ENCODE results near the gene HS2ST1. TPM values are rescaled to one million over a fixed set of nuclear protein-coding genes. Genes with fewer than 3 reads are reported as not detected.

The HS2ST1 gene
- total and polyA plus RNA-seq, 2 experiments from 2014 or later, result 6.7 to 17.1 TPM

DNA sequence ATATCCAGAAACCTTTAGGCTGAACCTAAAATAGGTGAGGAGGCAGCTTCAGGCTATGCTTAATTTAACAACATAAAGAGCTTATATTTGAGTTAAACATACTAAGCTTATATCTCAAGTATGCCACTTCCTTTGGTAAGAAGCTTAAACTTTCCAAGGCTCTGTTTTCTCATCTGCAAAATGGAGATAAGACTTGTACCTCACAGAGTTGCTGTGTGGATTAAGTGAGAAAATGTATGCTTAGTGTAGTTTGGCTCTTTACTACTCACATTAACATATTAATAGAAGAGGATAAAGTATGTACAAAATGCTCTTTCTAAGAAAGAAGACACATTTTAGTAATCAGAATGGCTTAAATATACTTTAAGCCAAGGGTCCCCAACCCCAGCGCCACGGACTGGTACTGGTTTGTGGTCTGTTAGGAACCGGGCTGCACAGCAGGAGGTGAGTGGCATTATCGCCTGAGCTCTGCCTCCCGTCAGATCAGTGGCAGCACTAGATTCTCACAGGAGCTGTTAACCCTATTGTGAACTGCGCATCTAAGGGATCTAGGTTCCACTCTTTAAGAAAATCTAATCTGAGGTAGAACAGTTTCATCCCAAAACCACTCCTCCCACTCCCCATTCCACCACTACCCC, 77.2 kb downstream of the HS2ST1 start (continued):
- TF ChIP-seq, protein P1, sequence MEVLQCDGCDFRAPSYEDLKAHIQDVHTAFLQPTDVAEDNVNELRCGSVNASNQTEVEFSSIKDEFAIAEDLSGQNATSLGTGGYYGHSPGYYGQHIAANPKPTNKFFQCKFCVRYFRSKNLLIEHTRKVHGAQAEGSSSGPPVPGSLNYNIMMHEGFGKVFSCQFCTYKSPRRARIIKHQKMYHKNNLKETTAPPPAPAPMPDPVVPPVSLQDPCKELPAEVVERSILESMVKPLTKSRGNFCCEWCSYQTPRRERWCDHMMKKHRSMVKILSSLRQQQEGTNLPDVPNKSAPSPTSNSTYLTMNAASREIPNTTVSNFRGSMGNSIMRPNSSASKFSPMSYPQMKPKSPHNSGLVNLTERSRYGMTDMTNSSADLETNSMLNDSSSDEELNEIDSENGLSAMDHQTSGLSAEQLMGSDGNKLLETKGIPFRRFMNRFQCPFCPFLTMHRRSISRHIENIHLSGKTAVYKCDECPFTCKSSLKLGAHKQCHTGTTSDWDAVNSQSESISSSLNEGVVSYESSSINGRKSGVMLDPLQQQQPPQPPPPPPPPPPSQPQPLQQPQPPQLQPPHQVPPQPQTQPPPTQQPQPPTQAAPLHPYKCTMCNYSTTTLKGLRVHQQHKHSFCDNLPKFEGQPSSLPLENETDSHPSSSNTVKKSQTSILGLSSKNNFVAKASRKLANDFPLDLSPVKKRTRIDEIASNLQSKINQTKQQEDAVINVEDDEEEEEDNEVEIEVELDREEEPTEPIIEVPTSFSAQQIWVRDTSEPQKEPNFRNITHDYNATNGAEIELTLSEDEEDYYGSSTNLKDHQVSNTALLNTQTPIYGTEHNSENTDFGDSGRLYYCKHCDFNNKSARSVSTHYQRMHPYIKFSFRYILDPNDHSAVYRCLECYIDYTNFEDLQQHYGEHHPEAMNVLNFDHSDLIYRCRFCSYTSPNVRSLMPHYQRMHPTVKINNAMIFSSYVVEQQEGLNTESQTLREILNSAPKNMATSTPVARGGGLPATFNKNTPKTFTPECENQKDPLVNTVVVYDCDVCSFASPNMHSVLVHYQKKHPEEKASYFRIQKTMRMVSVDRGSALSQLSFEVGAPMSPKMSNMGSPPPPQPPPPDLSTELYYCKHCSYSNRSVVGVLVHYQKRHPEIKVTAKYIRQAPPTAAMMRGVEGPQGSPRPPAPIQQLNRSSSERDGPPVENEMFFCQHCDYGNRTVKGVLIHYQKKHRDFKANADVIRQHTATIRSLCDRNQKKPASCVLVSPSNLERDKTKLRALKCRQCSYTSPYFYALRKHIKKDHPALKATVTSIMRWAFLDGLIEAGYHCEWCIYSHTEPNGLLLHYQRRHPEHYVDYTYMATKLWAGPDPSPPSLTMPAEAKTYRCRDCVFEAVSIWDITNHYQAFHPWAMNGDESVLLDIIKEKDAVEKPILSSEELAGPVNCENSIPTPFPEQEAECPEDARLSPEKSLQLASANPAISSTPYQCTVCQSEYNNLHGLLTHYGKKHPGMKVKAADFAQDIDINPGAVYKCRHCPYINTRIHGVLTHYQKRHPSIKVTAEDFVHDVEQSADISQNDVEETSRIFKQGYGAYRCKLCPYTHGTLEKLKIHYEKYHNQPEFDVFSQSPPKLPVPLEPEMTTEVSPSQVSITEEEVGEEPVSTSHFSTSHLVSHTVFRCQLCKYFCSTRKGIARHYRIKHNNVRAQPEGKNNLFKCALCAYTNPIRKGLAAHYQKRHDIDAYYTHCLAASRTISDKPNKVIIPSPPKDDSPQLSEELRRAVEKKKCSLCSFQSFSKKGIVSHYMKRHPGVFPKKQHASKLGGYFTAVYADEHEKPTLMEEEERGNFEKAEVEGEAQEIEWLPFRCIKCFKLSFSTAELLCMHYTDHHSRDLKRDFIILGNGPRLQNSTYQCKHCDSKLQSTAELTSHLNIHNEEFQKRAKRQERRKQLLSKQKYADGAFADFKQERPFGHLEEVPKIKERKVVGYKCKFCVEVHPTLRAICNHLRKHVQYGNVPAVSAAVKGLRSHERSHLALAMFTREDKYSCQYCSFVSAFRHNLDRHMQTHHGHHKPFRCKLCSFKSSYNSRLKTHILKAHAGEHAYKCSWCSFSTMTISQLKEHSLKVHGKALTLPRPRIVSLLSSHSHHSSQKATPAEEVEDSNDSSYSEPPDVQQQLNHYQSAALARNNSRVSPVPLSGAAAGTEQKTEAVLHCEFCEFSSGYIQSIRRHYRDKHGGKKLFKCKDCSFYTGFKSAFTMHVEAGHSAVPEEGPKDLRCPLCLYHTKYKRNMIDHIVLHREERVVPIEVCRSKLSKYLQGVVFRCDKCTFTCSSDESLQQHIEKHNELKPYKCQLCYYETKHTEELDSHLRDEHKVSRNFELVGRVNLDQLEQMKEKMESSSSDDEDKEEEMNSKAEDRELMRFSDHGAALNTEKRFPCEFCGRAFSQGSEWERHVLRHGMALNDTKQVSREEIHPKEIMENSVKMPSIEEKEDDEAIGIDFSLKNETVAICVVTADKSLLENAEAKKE (CRISPR knock-in tag; IDR thresholded peaks at IDR 0.05), result no peak
- TF ChIP-seq JUNB (IDR thresholded peaks at IDR 0.05; ENCODE audit: unreplicated experiment), result no peak
- TF ChIP-seq CREB1 (CRISPR knock-in tag; IDR thresholded peaks at IDR 0.05; ENCODE audit: low read depth), result no peak
- TF ChIP-seq POLR2AphosphoS5 (IDR thresholded peaks at IDR 0.05; ENCODE audit: low read depth), result no peak
- TF ChIP-seq, protein P2, sequence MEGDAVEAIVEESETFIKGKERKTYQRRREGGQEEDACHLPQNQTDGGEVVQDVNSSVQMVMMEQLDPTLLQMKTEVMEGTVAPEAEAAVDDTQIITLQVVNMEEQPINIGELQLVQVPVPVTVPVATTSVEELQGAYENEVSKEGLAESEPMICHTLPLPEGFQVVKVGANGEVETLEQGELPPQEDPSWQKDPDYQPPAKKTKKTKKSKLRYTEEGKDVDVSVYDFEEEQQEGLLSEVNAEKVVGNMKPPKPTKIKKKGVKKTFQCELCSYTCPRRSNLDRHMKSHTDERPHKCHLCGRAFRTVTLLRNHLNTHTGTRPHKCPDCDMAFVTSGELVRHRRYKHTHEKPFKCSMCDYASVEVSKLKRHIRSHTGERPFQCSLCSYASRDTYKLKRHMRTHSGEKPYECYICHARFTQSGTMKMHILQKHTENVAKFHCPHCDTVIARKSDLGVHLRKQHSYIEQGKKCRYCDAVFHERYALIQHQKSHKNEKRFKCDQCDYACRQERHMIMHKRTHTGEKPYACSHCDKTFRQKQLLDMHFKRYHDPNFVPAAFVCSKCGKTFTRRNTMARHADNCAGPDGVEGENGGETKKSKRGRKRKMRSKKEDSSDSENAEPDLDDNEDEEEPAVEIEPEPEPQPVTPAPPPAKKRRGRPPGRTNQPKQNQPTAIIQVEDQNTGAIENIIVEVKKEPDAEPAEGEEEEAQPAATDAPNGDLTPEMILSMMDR (conservative IDR thresholded peaks at IDR 0.05; ENCODE audit: low read depth in 2 of 2), result no peak
- TF ChIP-seq STAT1 (IDR thresholded peaks at IDR 0.05; ENCODE audit: unreplicated experiment), result no peak
- TF ChIP-seq EZH2 (IDR thresholded peaks at IDR 0.05; ENCODE audit: low read depth, unreplicated experiment), result no peak
- no peak for TF ChIP-seq ZNF331 (CRISPR knock-in tag; IDR thresholded peaks at IDR 0.05; ENCODE audit: low read depth)
